Mesothelial cell of epicardium (in vitro differentiated cells): ENCODE data around the gene DYRK4. TPM values are rescaled to one million over a fixed set of nuclear protein-coding genes. Genes with fewer than 3 reads are reported as not detected.

ENCODE experiments used
- DNase-seq, 2 experiments: peaks; one replicate each; pipeline ENCODE4 v3.0.0; 2021; ENCODE audit warnings: low spot score in 2 of 2; ENCODE audit not compliant: unreplicated experiment in 2 of 2
- H3K27ac Mint-ChIP-seq: 2 replicates; pipeline ENCODE4 v1.8.0; 2021; ENCODE audit warnings: mixed read lengths
- H3K27me3 Mint-ChIP-seq: 2 replicates; pipeline ENCODE4 v1.8.0; 2021; ENCODE audit warnings: low read depth, mixed read lengths
- H3K36me3 Mint-ChIP-seq: 2 replicates; pipeline ENCODE4 v1.8.0; 2021; ENCODE audit warnings: mixed read lengths
- H3K4me1 Mint-ChIP-seq: 2 replicates; pipeline ENCODE4 v1.8.0; 2021; ENCODE audit warnings: mixed read lengths
- H3K4me3 Mint-ChIP-seq: 2 replicates; pipeline ENCODE4 v1.8.0; 2021; ENCODE audit warnings: mild to moderate bottlenecking, moderate library complexity, mixed read lengths
- H3K9me3 Mint-ChIP-seq: 2 replicates; pipeline ENCODE4 v1.8.0; 2021; ENCODE audit warnings: mixed read lengths
- total RNA-seq: library from RNA; stranded (reverse); gene quantifications from 3 replicates; pipeline ENCODE4 v1.2.1, GENCODE V29; 2021
- TF ChIP-seq, protein P1 (sequence below): fragments of 200-600 bp; sonication (generic); IDR thresholded peaks from one replicate; pipeline ENCODE4 v1.5.0; 2021; ENCODE audit warnings: antibody characterized with exemption; ENCODE audit not compliant: unreplicated experiment

DYRK4 gene
- total RNA-seq, 1 donor from 2014 or later: 39.7 TPM

DNA sequence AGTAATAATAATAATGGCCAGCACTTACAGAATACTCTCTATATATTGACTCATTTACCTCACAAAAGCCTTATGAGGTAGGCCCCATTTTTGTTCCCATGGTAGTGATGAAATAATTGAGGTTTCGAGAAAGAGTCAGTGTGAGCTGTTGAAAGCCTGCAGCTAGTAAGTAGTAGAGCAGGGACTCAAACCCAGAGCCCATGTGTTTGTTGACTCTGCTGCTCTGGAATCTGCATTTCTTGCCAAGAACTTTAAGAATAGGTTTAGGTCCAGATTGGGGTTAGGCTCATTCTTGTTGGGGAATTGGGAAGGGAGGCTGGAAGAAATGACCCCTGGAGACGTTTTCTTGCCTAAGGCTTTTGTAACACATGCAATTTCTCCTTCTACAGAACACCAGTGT is 27.9 kb downstream of the DYRK4 start:
- H3K27me3 Mint-ChIP-seq: peaks cover 56% of the 10 kb centered on the region
- no peak overlapping the region for H3K4me3 Mint-ChIP-seq
- no peak for DNase-seq
- TF ChIP-seq, protein P1, sequence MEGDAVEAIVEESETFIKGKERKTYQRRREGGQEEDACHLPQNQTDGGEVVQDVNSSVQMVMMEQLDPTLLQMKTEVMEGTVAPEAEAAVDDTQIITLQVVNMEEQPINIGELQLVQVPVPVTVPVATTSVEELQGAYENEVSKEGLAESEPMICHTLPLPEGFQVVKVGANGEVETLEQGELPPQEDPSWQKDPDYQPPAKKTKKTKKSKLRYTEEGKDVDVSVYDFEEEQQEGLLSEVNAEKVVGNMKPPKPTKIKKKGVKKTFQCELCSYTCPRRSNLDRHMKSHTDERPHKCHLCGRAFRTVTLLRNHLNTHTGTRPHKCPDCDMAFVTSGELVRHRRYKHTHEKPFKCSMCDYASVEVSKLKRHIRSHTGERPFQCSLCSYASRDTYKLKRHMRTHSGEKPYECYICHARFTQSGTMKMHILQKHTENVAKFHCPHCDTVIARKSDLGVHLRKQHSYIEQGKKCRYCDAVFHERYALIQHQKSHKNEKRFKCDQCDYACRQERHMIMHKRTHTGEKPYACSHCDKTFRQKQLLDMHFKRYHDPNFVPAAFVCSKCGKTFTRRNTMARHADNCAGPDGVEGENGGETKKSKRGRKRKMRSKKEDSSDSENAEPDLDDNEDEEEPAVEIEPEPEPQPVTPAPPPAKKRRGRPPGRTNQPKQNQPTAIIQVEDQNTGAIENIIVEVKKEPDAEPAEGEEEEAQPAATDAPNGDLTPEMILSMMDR: no peak
- no peak overlapping the region for H3K27ac Mint-ChIP-seq
- no peaks in the 10 kb centered on the region for H3K36me3 Mint-ChIP-seq
- peaks cover 3% of the 10 kb centered on the region for H3K9me3 Mint-ChIP-seq
- H3K4me1 Mint-ChIP-seq: no peaks in the 10 kb centered on the region

DNA sequence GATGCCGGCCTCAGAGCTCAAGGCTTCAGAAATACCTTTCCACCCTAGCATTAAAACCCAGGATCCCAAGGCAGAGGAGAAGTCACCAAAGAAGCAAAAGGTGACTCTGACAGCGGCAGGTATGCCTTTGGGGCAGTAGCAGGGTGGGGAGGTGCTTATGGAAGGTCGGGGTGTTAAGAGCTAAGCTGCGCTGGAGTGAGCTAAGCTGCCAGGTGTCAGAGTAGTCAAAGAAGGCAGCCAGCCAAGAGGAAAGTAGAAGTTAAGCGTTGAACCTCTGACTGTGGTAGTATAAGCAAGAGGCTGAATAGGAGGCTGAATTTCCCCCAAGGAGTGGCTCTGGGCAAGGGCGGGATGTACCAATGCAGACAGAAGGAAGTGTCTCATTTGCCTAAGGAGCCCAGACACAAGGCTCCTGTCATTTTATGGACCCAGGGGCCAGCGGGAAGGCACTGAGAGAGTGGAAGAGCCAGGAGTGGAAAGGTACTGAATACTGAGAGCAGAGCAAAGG is 29.2 kb downstream of the DYRK4 start:
- Mint-ChIP-seq H3K4me3 (no peak overlapping the region), H3K27ac (no peak overlapping the region), H3K27me3 (peaks cover 63% of the 10 kb centered on the region), H3K4me1 (no peaks in the 10 kb centered on the region), H3K36me3 (no peaks in the 10 kb centered on the region), H3K9me3 (peaks cover 3% of the 10 kb centered on the region)
- TF ChIP-seq, protein P1: no peak
- DNase-seq: no peak

DNA sequence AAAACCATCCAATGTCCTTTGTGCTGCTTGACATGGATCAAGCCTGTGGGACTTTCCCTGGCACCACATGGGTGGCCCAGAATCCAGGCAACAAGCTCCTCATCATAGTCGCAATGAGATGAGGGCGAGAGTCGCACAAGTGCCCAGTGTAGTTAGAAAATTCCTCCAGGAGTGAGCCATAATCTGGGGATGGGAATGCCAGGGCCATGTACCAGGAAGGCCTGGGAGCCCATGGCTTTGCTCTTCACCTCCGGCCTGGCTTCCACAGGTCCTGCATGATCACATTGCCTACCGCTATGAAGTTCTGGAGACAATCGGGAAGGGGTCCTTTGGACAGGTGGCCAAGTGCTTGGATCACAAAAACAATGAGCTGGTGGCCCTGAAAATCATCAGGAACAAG is 33.9 kb downstream of the DYRK4 start:
- H3K27me3 Mint-ChIP-seq: peaks cover 65% of the 10 kb centered on the region
- no peaks in the 10 kb centered on the region for H3K36me3 Mint-ChIP-seq
- TF ChIP-seq, protein P1: no peak
- H3K4me1 Mint-ChIP-seq: no peaks in the 10 kb centered on the region
- H3K27ac Mint-ChIP-seq: no peak overlapping the region
- H3K4me3 Mint-ChIP-seq: no peak overlapping the region
- DNase-seq: no peak
- H3K9me3 Mint-ChIP-seq: no peaks in the 10 kb centered on the region

DNA sequence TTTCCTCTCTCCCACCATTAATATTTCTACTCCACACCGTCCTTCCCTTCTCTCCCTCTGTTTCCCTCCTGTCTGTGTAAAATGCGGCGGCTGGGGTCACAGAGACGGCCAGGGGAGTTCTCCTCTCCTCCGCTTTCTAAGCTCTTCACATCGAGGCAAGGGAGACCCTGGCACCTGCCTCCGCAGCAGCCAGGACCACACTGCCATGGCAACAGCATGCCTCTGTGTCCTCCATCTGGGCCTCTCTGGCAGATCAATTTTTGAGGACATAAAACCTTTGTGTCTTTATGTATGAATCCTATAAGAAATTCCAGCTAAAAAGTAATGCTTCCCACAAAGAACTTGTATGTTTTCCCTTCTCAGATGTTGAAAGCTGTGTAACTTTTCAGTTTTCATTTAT is 41.4 kb downstream of the DYRK4 start:
- no peak overlapping the region for H3K27ac Mint-ChIP-seq
- H3K27me3 Mint-ChIP-seq: peaks cover 49% of the 10 kb centered on the region
- no peaks in the 10 kb centered on the region for H3K36me3 Mint-ChIP-seq
- H3K4me1 Mint-ChIP-seq: peaks cover 16% of the 10 kb centered on the region
- H3K9me3 Mint-ChIP-seq: no peaks in the 10 kb centered on the region
- no peak for DNase-seq
- TF ChIP-seq, protein P1: no peak
- no peak overlapping the region for H3K4me3 Mint-ChIP-seq

DNA sequence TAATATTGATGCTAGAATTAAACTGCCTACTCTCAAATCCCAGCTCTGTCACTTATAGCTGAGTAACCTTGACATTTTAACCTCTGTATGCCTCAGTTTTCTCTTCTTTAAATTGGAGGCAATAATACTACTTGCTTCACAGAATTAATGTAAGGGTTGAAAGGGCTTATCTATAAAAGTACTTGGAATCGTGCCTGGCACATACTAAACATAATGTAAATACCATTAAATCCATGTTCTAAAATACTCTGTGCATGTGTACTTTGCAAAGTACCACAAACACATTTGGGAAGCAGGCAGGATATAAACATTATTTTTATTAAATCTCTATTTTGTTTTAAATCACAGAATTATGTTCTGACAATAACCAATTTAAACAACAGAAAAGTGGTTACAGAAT is 41.9 kb downstream of the DYRK4 start:
- H3K36me3 Mint-ChIP-seq: peaks cover 2% of the 10 kb centered on the region

More for the DNA sequence above, 41.9 kb downstream of the DYRK4 start:
- peaks cover 48% of the 10 kb centered on the region for H3K27me3 Mint-ChIP-seq
- H3K27ac Mint-ChIP-seq: no peak overlapping the region
- no peak overlapping the region for H3K4me3 Mint-ChIP-seq
- H3K4me1 Mint-ChIP-seq: peaks cover 16% of the 10 kb centered on the region
- TF ChIP-seq, protein P1: no peak
- no peaks in the 10 kb centered on the region for H3K9me3 Mint-ChIP-seq
- no peak for DNase-seq
